GM12801 (cell line): ENCODE measurements around the gene CCDC7.

ENCODE experiments used
- TF ChIP-seq, protein P1 (sequence below): IDR thresholded peaks from one replicate; pipeline ENCODE4 v1.5.1; 2011; ENCODE audit warnings: control low read depth; ENCODE audit not compliant: insufficient read length; ENCODE audit errors: extremely low read depth

The CCDC7 gene

DNA sequence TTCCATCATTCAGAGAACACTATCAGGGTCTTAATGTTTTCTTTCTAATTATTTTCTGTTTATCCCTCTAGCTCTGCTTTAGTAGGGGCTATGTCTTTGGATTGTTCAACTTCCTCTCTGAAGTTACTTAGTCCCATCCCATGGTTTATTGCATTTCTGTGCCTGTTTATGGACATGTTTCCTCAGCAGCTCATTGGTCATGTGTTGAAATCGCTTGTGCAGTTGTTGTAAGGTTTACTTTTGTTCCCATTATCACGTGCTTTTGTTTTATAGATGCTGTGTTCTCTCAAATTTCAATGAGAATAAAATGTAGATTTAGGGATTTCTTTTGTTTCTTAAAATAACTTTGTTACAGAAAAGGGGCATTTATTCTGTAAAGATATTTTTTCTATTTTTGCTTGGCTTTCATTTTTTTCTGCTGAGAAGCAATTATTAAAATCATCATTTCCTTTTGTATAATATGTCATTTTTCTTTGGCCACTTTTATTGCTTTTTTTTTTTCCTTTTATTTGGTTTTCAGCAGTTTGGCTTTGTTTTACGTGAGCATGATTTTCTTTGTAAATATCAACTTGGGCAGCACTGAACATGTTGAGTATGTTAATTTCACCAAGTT is 110.9 kb downstream of the CCDC7 start:
- TF ChIP-seq, protein P1, sequence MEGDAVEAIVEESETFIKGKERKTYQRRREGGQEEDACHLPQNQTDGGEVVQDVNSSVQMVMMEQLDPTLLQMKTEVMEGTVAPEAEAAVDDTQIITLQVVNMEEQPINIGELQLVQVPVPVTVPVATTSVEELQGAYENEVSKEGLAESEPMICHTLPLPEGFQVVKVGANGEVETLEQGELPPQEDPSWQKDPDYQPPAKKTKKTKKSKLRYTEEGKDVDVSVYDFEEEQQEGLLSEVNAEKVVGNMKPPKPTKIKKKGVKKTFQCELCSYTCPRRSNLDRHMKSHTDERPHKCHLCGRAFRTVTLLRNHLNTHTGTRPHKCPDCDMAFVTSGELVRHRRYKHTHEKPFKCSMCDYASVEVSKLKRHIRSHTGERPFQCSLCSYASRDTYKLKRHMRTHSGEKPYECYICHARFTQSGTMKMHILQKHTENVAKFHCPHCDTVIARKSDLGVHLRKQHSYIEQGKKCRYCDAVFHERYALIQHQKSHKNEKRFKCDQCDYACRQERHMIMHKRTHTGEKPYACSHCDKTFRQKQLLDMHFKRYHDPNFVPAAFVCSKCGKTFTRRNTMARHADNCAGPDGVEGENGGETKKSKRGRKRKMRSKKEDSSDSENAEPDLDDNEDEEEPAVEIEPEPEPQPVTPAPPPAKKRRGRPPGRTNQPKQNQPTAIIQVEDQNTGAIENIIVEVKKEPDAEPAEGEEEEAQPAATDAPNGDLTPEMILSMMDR: no peak

DNA sequence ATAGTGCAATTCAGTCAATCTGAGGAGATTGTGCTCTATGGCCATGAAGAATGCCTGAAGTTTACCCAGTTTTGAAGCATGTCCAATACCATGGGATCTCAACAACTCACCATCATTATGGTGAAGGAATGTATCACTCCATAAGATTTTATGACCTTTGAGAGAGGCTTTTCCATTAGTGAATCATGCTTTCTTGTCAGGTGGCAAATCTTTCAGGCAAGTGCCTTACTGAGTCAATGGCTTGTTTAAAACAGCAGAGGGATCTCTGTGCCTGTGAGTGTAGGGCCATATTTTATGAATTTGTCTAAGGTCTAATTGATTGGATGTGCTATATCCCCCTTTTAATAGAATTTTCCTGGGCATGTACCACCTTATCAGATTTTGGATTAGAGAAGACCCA is 131.5 kb downstream of the CCDC7 start:
- TF ChIP-seq, protein P1: no peak

DNA sequence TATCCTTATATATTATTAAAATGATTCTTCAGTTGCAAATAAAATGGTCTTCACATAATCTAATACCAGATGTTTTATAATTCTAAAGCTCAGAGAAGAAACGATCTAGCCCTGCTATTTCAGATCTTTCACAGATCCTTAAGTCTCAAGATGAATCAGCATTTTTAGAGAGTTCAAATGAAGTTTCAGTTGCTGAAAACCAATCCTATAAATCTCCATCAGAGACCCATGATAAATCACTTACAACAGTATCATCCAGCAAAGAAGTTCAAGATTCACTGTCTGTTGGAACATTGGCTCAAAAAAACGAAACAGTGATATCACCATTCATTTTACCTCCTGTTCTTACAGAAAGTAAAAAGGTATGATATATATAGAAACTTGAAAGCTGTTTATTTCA is 137.0 kb downstream of the CCDC7 start:
- TF ChIP-seq, protein P1: no peak

DNA sequence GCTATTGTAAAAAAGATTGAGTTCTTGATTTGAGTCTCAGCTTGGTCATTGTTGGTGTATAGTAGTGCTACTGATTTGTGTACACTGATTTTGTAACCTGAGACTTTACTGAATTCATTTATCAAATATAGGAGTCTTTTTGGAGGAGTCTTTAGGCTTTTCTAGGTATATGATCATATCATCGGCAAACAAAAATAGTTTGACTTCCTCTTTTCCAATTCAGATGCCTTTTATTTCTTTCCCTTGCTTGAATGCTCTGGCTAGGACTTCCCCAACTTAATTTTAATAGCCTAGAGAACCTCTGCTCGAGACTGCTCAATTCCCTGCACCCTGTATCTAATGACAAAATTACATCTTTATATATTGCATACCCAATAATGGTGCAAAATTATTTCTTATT is 154.4 kb downstream of the CCDC7 start:
- TF ChIP-seq, protein P1: no peak

DNA sequence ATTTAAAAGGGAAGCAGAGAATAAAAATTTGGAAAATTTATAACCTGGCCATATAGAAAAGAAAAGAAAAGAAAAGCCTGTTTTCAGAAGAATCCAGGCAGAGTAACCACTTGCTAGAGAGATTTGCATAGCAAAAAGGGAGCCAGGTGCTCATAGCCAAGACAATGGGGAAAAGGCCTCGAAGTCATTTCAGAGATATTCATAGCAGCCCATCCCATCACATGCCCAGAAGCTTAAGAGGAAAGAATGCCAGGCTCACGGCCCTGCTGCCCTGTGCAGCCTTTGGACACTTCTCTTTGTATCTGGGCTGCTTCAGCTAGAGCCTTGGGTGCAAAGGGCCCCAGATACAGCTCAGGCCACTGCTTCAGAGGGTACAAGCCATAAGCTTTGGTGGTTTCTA is 159.8 kb downstream of the CCDC7 start:
- TF ChIP-seq, protein P1: no peak

DNA sequence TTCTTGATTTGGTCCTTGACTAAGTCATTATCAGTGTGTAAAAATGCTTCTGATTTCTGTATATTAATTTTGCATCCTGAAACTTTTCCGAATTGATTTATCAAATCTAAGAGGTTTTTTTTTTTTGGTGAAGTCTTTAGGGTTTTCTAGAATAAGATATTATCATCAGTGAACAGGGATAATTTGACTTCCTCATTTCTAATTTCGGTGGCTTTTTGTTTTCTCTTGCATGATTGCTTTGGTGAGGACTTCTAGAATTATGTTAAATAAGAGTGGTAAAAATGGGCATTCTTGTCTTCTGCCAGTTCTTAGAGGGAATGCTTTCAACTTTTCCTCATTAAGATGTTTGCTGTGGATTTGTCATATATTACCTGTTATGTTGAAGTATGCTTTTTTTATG is 170.5 kb downstream of the CCDC7 start:
- TF ChIP-seq, protein P1: no peak

DNA sequence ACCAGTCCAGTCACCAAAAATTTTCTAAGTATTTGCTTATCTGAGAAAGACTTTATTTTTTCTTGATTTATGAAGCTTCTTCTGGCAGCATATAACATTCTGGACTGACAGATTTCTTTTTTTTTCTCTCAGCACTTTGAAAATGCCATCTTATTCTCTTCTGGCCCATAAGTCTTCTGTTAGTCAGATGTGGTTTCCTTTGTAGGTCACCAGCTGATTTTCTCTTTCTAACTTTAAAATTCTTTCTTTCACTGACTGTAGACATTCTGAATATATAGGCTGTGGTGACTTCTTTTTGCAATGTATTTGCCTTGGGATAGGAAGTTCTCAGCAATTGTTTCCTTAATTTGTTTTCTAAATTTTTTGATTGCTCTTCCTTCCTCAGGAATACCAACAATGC is 172.5 kb downstream of the CCDC7 start:
- TF ChIP-seq, protein P1: no peak
